Fibroblast of the aortic adventitia (primary cell): ENCODE data around the gene RFK. TPM values are rescaled to one million over a fixed set of nuclear protein-coding genes. Genes with fewer than 3 reads are reported as not detected.

Experiments used
- DNase-seq: peaks from one replicate; pipeline ENCODE4 v3.0.0-alpha.2; 2010; ENCODE audit warnings: low read depth
- H3K4me3 ChIP-seq: 2 replicates; pipeline ENCODE4 v1.5.1; 2011; ENCODE audit warnings: low read depth, mild to moderate bottlenecking, control low read depth, low read length, moderate library complexity
- total RNA-seq: library from RNA; depleted of rRNA; stranded (reverse); fragments of >200 nt; gene quantifications from 2 replicates; pipeline ENCODE4 v1.2.3, GENCODE V29; 2012; ENCODE audit warnings: low replicate concordance
- TF ChIP-seq, protein P1 (sequence below): IDR thresholded peaks from 2 replicates; pipeline ENCODE4 v1.5.1; 2011; ENCODE audit warnings: mild to moderate bottlenecking, low read length, control low read depth, inconsistent platforms; ENCODE audit not compliant: insufficient read depth

The RFK gene
- total RNA-seq, 1 donor, result 28.7 TPM

DNA sequence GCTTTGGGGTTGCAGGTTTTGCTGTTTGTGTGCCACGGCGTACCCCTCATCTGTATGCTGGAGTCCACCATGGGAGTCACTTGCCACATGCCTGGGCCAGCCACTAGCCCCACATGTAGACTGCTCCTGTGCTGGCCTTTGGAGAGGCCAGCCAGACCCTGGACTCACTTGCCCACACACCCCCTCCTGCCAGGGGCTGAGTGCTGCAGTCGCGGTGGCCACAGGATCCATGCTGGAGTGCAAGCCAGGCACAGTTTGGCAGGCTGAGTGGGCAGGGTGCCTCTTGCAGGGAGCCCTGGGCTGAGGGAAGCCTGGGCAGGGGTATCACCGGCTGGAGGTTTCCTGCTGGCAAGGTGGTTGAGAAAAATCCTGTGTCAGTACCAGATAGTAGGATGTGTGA is 39.2 kb upstream of the RFK start:
- H3K4me3 ChIP-seq, result no peak overlapping the region
- TF ChIP-seq, protein P1, sequence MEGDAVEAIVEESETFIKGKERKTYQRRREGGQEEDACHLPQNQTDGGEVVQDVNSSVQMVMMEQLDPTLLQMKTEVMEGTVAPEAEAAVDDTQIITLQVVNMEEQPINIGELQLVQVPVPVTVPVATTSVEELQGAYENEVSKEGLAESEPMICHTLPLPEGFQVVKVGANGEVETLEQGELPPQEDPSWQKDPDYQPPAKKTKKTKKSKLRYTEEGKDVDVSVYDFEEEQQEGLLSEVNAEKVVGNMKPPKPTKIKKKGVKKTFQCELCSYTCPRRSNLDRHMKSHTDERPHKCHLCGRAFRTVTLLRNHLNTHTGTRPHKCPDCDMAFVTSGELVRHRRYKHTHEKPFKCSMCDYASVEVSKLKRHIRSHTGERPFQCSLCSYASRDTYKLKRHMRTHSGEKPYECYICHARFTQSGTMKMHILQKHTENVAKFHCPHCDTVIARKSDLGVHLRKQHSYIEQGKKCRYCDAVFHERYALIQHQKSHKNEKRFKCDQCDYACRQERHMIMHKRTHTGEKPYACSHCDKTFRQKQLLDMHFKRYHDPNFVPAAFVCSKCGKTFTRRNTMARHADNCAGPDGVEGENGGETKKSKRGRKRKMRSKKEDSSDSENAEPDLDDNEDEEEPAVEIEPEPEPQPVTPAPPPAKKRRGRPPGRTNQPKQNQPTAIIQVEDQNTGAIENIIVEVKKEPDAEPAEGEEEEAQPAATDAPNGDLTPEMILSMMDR, result no peak
- DNase-seq, result no peak

DNA sequence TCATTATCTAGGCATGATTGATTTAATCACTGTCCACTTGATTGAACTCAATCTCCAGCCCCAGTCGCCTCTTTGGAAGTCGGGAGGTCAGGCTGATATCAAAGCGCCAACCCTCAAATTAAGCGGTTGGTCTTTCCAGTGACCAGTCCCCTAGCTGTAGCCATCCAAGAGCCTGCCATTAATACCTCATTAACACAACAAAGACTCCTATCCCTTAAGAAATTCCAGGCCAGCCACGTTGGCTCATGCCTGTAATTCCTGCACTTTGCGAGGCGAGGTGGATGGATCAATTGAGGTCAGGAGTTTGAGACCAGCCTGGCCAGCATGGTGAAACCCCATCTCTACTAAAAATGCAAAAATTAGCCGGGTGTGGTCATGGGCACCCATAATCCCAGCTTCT is 37.4 kb upstream of the RFK start:
- no peak for DNase-seq
- TF ChIP-seq, protein P1, result no peak
- H3K4me3 ChIP-seq, result no peak overlapping the region

DNA sequence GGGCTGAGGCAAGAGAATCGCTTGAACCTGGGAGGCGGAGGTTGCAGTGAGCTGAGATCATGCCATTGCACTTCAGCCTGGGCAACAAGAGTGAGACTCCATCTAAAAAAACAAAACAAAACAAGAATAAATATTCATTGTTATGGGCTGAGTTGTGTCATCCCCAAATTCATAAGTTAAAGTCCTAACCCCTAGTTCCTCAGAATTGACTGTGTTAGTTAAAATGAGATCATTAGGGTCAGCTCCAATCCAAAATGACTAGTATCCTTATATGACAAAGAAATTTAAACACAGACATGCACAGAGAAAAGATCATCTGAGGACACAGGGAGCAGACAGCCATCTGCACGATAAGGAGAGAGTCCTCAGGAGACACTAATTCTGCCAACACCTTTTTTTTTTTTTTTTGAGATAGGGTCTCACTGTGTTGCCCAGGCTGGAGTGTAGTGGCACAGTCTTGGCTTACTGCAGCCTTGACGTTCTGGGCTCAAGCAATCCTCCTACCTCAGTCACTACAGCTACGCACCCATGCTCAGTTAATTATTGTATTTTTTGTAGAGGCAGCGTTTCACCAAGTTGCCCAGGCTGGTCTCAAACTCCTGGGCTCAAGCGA is 32.7 kb upstream of the RFK start:
- no peak overlapping the region for H3K4me3 ChIP-seq
- no peak for DNase-seq
- TF ChIP-seq, protein P1, result no peak

DNA sequence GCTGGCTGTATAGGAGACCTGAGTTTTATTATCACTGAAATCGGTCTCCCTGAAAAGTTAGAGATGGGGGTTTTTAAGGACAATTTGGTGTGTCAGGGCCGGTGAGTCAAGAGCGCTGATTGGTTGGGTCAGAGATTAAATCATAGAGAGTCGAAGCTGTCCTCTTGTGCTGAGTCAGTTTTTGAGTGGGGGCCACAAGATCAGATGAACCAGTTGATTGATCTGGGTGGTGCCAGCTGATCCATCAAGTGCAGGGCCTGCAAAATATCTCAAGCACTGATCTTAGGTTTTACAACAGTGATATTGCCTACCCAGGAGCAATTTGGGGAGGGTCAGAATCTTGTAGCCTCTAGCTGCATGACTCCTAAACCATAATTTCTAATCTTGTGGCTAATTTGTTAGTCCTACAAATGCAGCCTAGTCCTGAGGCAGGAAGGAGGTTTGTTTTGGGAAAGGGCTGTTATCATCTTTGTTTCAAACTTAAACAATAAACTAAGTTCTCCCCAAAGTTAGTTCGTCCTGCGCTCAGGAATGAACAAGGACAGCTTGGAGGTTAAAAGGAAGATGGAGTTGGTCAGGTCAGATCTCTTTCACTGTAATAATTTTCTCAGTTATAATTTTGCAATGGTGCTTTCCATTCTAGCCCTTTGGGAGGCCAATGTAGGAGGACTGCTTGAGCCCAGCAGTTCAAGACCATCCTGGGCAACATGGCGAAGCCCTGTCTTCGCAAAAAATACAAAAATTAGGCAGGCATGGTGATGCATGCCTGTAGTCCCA is 31.6 kb upstream of the RFK start:
- TF ChIP-seq, protein P1, result no peak
- no peak for DNase-seq
- H3K4me3 ChIP-seq, result no peak overlapping the region

DNA sequence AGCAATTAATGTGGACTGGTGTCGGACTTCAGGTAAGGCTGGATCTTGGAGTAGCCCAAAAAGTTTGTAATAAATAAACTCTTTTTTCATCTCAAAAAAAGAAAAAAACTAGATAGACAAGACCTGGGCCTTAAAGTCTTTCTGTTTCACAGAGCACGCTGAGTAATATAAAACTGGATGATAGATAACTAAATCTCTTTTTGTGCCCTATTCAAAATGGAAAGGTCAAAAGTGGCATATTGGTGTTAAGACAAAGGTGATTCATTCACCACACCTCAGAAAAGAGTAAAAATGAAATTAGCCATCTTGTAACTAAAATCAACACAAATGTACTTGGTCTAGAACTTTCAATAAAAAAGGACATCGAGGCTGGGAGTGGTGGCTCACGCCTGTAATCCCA is 30.3 kb upstream of the RFK start:
- DNase-seq, result no peak
- TF ChIP-seq, protein P1, result no peak
- H3K4me3 ChIP-seq, result no peak overlapping the region

DNA sequence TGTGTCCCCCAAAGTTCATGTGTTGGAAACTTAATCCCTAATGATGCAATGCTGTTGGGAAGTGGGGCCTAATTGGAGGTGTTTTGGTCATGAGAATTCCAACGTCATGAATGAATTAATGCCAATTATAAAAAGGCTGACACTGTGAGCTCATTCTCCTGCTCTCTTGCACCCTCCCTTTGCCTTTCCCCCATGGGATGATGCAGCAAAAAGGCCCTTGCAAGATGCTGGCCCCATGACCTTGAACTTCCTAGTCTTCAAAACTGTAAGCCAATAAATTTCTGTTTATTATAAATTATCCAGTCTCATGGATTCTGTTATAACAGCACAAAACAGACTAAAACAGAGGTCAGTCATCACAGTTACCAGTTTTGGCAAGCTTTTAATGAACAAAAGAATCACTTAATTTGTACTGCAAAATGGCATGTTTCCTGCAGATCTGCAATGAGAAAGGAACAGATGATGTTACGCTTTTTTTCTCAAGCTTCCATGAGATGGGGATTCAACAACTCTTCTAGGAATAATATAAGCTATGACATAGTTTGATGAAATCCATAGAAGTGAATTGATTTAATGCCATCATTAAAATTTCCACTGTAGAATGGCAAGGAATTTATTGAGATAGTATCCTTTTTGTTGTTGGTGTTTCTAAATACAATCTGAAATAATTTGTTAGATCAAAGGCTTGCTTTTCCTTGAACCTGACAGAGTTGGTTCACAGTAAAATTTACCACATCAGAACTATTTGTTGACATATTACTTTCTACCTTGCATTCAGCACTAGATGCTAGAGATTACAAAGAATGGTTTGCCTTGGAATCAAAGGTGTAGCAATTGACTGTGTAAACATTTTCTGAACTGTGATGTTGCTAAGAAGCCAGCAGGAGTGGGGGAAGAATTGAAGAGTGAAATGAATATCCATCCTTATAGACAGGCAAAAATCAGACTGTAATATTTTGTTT is 29.3 kb upstream of the RFK start:
- TF ChIP-seq, protein P1, result no peak
- H3K4me3 ChIP-seq, result no peak overlapping the region
- no peak for DNase-seq
